GM18873 (cell line): ENCODE data around the gene NUDT3.
"Not testable (repeated sequence)": the region's sequence is repeated elsewhere in the genome, so short reads cannot be mapped to it uniquely, and the experiment has no call there.

Experiments used
- ATAC-seq: cut with Tn5 transposase; IDR thresholded peaks from one replicate; pipeline ENCODE4 v1.9.1; 2021; ENCODE audit warnings: mild to moderate bottlenecking, moderate library complexity, moderate number of reproducible peaks; ENCODE audit not compliant: unreplicated experiment, low FRiP score

The NUDT3 gene

GRCh38 chr6:34324738-34325444 is 67.6 kb downstream of the NUDT3 start:
- ATAC-seq: no peak

- ATAC-seq: not testable (repeated sequence)
These were observed 68.2 kb downstream of the NUDT3 start for GRCh38 chr6:34324221-34324620.

GRCh38 chr6:34323300-34323699 is 69.2 kb downstream of the NUDT3 start:
- ATAC-seq: no peak

- no peak for ATAC-seq
These were observed 69.7 kb downstream of the NUDT3 start for GRCh38 chr6:34322732-34323131.

GRCh38 chr6:34321821-34322220 is 70.6 kb downstream of the NUDT3 start:
- ATAC-seq: no peak

GRCh38 chr6:34319471-34319885 is 73.0 kb downstream of the NUDT3 start:
- no peak for ATAC-seq

GRCh38 chr6:34318499-34319470 is 73.7 kb downstream of the NUDT3 start:
- ATAC-seq: no peak

GRCh38 chr6:34317882-34318498 is 74.5 kb downstream of the NUDT3 start:
- ATAC-seq: no peak

GRCh38 chr6:34317172-34317477 is 75.3 kb downstream of the NUDT3 start:
- ATAC-seq: no peak

GRCh38 chr6:34316431-34317171 is 75.9 kb downstream of the NUDT3 start:
- no peak for ATAC-seq

- ATAC-seq: no peak
These were observed 76.7 kb downstream of the NUDT3 start for GRCh38 chr6:34315780-34316179.

- no peak for ATAC-seq
These were observed 77.2 kb downstream of the NUDT3 start for GRCh38 chr6:34315256-34315655.

GRCh38 chr6:34312259-34312658 is 80.2 kb downstream of the NUDT3 start:
- ATAC-seq: no peak

GRCh38 chr6:34310817-34311216 is 81.7 kb downstream of the NUDT3 start:
- ATAC-seq: no peak

- ATAC-seq: no peak
These were observed 84.0 kb downstream of the NUDT3 start for GRCh38 chr6:34308483-34308882.

GRCh38 chr6:34305982-34306708 is 86.3 kb downstream of the NUDT3 start:
- ATAC-seq: no peak

- ATAC-seq: no peak
These were observed 87.0 kb downstream of the NUDT3 start for GRCh38 chr6:34305497-34305896.

GRCh38 chr6:34304164-34304563 is 88.3 kb downstream of the NUDT3 start:
- ATAC-seq: no peak

GRCh38 chr6:34302929-34303328 is 89.5 kb downstream of the NUDT3 start:
- ATAC-seq: no peak

GRCh38 chr6:34301408-34301807 is 91.1 kb downstream of the NUDT3 start:
- ATAC-seq: no peak
